Measurements from ENCODE around the gene FNIP1. TPM values are rescaled to one million over a fixed set of nuclear protein-coding genes. Genes with fewer than 3 reads are reported as not detected.
A peak's percentile ranks its signal among the peaks of the same experiment; 100 is the strongest.
"Not testable (repeated sequence)": the region's sequence is repeated elsewhere in the genome, so short reads cannot be mapped to it uniquely, and the experiment has no call there.

FNIP1 gene
- total RNA-seq, 1 experiment from 2014 or later, result 25.7 TPM

DNA sequence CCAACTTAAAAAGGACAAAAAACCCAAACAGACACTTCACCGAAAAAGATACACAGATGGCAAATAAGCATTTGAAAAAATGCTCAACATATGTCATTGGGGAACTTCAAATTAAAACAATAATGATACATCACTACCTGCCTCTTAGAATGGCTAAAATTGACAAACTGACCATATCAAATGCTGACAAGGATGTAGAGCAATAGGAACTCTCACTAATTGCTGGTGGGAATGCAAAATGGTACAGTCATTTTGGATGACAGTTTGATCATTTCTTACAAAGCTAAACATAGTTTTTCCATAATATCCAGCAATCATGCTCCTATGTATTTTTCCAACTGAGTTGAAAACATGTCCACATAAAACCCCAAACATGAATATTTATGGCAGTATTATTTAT, 102.9 kb downstream of the FNIP1 start:
- no peak for DNase-seq (ENCODE audit: low read depth)

- no peak for DNase-seq (ENCODE audit: low read depth)
Measured at GRCh38 chr5:131685516-131686171, 111.2 kb downstream of the FNIP1 start.

DNA sequence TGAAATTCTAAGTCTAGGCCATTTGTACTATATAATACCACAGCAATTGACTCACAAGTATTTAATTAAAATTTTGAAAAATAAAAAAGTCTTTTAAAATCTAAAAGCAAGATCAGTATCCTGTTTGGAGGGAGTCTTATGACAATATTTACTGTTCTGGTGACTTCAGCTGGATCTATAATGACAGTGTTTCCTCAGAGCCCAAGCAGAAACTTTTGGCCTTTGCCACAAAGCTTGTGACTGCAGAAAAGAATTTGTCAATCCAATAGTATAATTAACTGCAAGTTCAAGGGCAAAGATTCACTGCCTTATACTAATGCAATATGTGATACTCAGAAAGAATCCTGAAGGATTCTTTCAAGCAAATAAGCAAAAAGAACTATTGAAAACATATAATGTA, 112.2 kb downstream of the FNIP1 start:
- DNase-seq (ENCODE audit: low read depth), result no peak

GRCh38 chr5:131684051-131684450, 112.8 kb downstream of the FNIP1 start:
- no peak for DNase-seq (ENCODE audit: low read depth)

- no peak for DNase-seq (ENCODE audit: low read depth)
Measured at GRCh38 chr5:131682826-131683225, 114.0 kb downstream of the FNIP1 start.

GRCh38 chr5:131682175-131682574, 114.6 kb downstream of the FNIP1 start:
- DNase-seq (ENCODE audit: low read depth), result no peak

DNA sequence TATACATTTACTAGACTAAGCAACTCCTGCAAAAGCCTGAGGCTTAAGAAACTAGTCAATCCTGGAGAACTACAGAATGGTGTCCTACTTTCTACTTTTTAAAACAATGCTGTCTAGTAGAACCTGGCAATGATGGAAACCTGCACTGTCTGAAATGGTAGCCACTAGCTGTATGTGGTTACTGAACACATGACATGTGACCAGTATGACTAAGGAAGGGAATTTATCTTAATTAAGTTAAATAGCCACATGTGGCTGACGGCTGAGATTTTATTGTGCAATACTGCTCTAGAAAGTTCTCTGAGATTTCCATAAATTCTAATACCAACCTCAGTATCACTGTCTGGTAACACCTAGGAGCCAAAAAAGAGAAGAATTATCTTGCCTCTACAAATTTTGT, 116.9 kb downstream of the FNIP1 start:
- DNase-seq (ENCODE audit: low read depth), result peak; percentile 41

- DNase-seq (ENCODE audit: low read depth), result not testable (repeated sequence)
Measured at GRCh38 chr5:131678273-131678672, 118.5 kb downstream of the FNIP1 start.

GRCh38 chr5:131677115-131677514, 119.7 kb downstream of the FNIP1 start:
- DNase-seq (ENCODE audit: low read depth), result no peak

- no peak for DNase-seq (ENCODE audit: low read depth)
Measured at GRCh38 chr5:131672776-131673175, 124.0 kb downstream of the FNIP1 start.

- no peak for DNase-seq (ENCODE audit: low read depth)
Measured at GRCh38 chr5:131671994-131672655, 124.7 kb downstream of the FNIP1 start.

DNA sequence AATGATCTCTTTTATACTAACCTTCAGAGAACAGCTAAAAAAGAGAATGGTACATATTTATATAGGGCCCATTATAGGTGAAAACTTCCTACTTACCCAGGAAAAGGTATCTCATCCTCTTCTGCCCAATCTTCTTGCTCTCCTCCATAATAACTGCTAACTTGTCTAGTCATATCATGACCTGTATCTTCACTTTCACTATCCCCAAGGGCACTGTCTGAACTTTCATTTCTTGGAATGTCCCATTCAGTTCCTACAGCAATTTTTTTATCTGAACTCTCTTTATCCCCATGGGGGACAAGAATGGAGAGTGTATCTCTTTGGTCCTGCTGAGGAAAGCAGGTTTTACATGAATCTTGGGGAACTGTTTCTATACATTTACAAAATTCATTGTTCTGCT, 125.4 kb downstream of the FNIP1 start:
- DNase-seq (ENCODE audit: low read depth), result no peak

GRCh38 chr5:131664929-131665328, 131.9 kb downstream of the FNIP1 start:
- DNase-seq (ENCODE audit: low read depth), result no peak

DNA sequence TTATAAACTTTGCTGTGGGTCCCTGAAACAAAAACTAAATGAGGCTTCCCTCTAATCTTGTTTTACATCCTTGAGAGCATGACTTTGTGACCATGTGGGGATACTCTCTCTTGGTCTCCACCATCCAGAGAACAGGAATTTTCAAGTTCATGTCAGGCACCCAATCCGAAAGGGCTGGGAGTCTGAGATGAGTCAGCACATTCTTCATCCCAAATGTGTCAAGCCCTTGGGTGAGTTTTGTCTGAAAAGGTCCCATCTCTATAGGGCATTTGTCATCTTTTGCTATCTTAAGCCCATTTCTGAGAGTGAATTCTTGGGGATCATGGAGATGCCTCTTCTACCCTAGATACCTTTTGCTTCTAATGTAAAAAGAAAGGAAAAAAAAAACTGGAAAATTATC, 134.9 kb downstream of the FNIP1 start:
- DNase-seq (ENCODE audit: low read depth), result no peak

GRCh38 chr5:131659841-131660240, 137.0 kb downstream of the FNIP1 start:
- no peak for DNase-seq (ENCODE audit: low read depth)

DNA sequence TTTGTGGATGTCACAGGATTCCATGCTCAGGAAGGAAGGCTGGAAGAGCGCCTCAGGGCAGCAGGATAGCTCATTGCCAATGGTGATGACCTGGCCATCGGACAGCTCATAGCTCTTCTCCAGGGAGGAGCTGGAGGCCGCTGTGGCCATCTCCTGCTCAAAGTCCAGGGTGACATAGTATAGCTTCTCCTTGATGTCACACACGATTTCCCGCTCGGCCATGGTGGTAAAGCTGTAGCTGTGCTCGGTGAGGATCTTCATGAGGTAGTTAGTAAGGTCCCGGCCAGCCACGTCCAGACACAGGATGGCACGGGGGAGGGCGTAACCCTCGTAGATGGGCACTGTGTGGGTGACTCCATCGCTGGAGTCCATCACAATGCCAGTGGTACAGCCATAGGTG, 137.5 kb downstream of the FNIP1 start:
- DNase-seq (ENCODE audit: low read depth), result no peak

GRCh38 chr5:131654776-131655175, 142.0 kb downstream of the FNIP1 start:
- no peak for DNase-seq (ENCODE audit: low read depth)

DNA sequence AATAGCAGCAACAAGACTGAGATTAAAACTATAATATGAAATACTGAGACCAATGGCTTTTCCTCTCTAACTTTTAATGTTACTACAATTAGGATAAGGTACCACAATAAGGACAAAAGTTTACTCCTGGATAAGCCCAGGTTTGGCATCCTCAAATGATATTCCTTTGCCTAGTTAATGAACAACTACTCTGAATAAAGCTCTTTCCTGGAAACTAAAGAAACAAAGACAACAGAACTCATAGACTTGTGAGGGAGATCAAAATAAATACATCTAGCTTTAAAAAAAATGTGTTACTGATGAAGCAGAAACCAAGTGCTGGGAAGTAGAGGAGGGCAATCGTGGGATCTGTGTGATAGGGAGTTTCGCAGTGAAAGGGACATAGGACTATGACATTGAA, 142.5 kb downstream of the FNIP1 start:
- no peak for DNase-seq (ENCODE audit: low read depth)

GRCh38 chr5:131649161-131649560, 147.7 kb downstream of the FNIP1 start:
- no peak for DNase-seq (ENCODE audit: low read depth)

GRCh38 chr5:131647048-131647769, 149.6 kb downstream of the FNIP1 start:
- no peak for DNase-seq (ENCODE audit: low read depth)

DNA sequence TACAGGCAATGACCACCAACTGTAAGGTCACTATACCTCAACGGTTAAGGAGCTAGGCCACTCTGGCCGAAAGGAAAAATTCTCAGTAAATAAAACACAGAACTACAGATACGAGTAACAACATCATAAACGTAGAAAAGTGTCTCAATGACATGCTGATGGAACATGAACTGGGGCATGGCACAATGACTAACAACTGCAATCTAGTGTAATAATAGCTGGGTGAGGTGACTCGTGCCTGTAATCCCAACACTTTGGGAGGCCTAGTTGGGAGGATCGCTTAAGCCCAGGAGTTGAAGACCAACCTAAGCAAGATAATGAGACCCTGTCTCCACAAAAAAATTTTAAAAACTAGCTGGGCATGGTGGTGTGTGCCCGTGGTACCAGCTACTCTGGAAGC, 152.0 kb downstream of the FNIP1 start:
- DNase-seq (ENCODE audit: low read depth), result peak; percentile 38

- DNase-seq (ENCODE audit: low read depth), result no peak
Measured at GRCh38 chr5:131644370-131644769, 152.4 kb downstream of the FNIP1 start.

- no peak for DNase-seq (ENCODE audit: low read depth)
Measured at GRCh38 chr5:131641494-131641893, 155.3 kb downstream of the FNIP1 start.

Measured in HT1080 (cell line).